ENCODE data around the gene RENBP. TPM values are rescaled to one million over a fixed set of nuclear protein-coding genes. Genes with fewer than 3 reads are reported as not detected.

The RENBP gene
- total RNA-seq, 5 donors from 2014 or later (not counting 1 experiment from before 2014, with no cell fraction given): 10.2 to 23.5 (median 19.5) TPM

GRCh38 chrX:153921511-153922446 lies 22.7 kb downstream of the RENBP start:
- H3K27me3 ChIP-seq (replicated peaks in 1 of 2; ENCODE audit: control insufficient read depth in 2 of 2, extremely low read depth in 1 of 2, insufficient read depth in 2 of 2, low read length in 1 of 2): no peaks in the 10 kb centered on the region
- Mint-ChIP-seq H3K27ac (peak overlapping the region; percentile 84 to 95), H3K9me3 (no peaks in the 10 kb centered on the region), H3K4me1 (peaks cover 42 to 45% (median 44%) of the 10 kb centered on the region in 3 donors), H3K4me3 (peak overlapping the region; percentile 86 to 95 (median 94)), H3K36me3 (peaks cover 7% of the 10 kb centered on the region), H3K27me3 (peaks cover 0 to 8% of the 10 kb centered on the region in 2 donors)
- peaks cover 13 to 37% of the 10 kb centered on the region in 2 donors for H3K36me3 ChIP-seq (ENCODE audit: control insufficient read depth in 2 of 2, extremely low read depth in 1 of 2, insufficient read depth in 1 of 2, low read length in 1 of 2)
- POLR2A ChIA-PET: interaction anchor here in 1 of 2 donors (0.5 kb wide), 1 partner anchor 123 kb away, joined by 4 read pairs; no protein-coding TSS in a partner anchor
- CTCF ChIA-PET: interaction anchor here in 1 of 2 donors (0.6 to 3.9 kb wide), 2 partner anchors 17 to 26 kb away, joined by 7 to 36 read pairs; no protein-coding TSS in a partner anchor
- H3K27ac ChIP-seq (ENCODE audit: low read length): peak overlapping the region; percentile 23
- no peak for DNase-seq
- no peaks in the 10 kb centered on the region for H3K9me3 ChIP-seq
- 66% methylated on average over 19 of the region's 40 CpGs for WGBS (ENCODE audit: insufficient coverage)
- H3K4me3 ChIP-seq (ENCODE audit: control insufficient read depth in 1 of 2, extremely low read depth in 1 of 2, low read length in 1 of 2): peak overlapping the region; percentile 15 to 46
- peaks cover 2 to 55% of the 10 kb centered on the region in 2 experiments for H3K4me1 ChIP-seq (ENCODE audit: control insufficient read depth in 1 of 2, extremely low read depth in 1 of 2, insufficient read depth in 2 of 2, low read length in 2 of 2)
- no peak for ATAC-seq (replicated peaks in 1 of 4)

- 100% methylated on average over 10 of the region's 16 CpGs for WGBS (ENCODE audit: insufficient coverage)
- peaks cover 2 to 52% of the 10 kb centered on the region in 2 experiments for H3K4me1 ChIP-seq (ENCODE audit: control insufficient read depth in 1 of 2, extremely low read depth in 1 of 2, insufficient read depth in 2 of 2, low read length in 2 of 2)
- H3K27me3 Mint-ChIP-seq: peaks cover 0 to 14% of the 10 kb centered on the region in 2 donors
- CTCF ChIA-PET: no interaction called here
- peaks cover 7% of the 10 kb centered on the region for H3K36me3 Mint-ChIP-seq
- ATAC-seq (replicated peaks in 1 of 4): no peak
- no peak overlapping the region for H3K27ac Mint-ChIP-seq
- no peak overlapping the region for H3K27ac ChIP-seq (ENCODE audit: low read length)
- H3K4me3 Mint-ChIP-seq: peak overlapping the region in 1 of 3 donors; percentile 95
- H3K27me3 ChIP-seq (replicated peaks in 1 of 2; ENCODE audit: control insufficient read depth in 2 of 2, extremely low read depth in 1 of 2, insufficient read depth in 2 of 2, low read length in 1 of 2): no peaks in the 10 kb centered on the region
- POLR2A ChIA-PET: no interaction called here
- no peak overlapping the region for H3K4me3 ChIP-seq (ENCODE audit: control insufficient read depth in 1 of 2, extremely low read depth in 1 of 2, low read length in 1 of 2)
- H3K36me3 ChIP-seq (ENCODE audit: control insufficient read depth in 2 of 2, extremely low read depth in 1 of 2, insufficient read depth in 1 of 2, low read length in 1 of 2): peaks cover 13 to 42% of the 10 kb centered on the region in 2 donors
- no peaks in the 10 kb centered on the region for H3K9me3 ChIP-seq
- peaks cover 43 to 46% (median 45%) of the 10 kb centered on the region in 3 donors for H3K4me1 Mint-ChIP-seq
- DNase-seq: no peak
- no peaks in the 10 kb centered on the region for H3K9me3 Mint-ChIP-seq
These were observed 23.4 kb downstream of the RENBP start for GRCh38 chrX:153921070-153921469.

GRCh38 chrX:153920546-153920945 lies 23.9 kb downstream of the RENBP start:
- DNase-seq: no peak
- no peak overlapping the region for H3K27ac ChIP-seq (ENCODE audit: low read length)
- ATAC-seq (replicated peaks in 1 of 4): no peak
- peaks cover 40 to 49% (median 47%) of the 10 kb centered on the region in 3 donors for H3K4me1 Mint-ChIP-seq
- H3K4me3 Mint-ChIP-seq: no peak overlapping the region
- no peaks in the 10 kb centered on the region for H3K27me3 ChIP-seq (replicated peaks in 1 of 2; ENCODE audit: control insufficient read depth in 2 of 2, extremely low read depth in 1 of 2, insufficient read depth in 2 of 2, low read length in 1 of 2)
- peaks cover 0 to 19% of the 10 kb centered on the region in 2 donors for H3K27me3 Mint-ChIP-seq
- H3K27ac Mint-ChIP-seq: no peak overlapping the region
- H3K4me3 ChIP-seq (ENCODE audit: control insufficient read depth in 1 of 2, extremely low read depth in 1 of 2, low read length in 1 of 2): no peak overlapping the region
- no peaks in the 10 kb centered on the region for H3K9me3 Mint-ChIP-seq
- peaks cover 2 to 49% of the 10 kb centered on the region in 2 experiments for H3K4me1 ChIP-seq (ENCODE audit: control insufficient read depth in 1 of 2, extremely low read depth in 1 of 2, insufficient read depth in 2 of 2, low read length in 2 of 2)
- H3K9me3 ChIP-seq: no peaks in the 10 kb centered on the region
- peaks cover 15 to 46% of the 10 kb centered on the region in 2 donors for H3K36me3 ChIP-seq (ENCODE audit: control insufficient read depth in 2 of 2, extremely low read depth in 1 of 2, insufficient read depth in 1 of 2, low read length in 1 of 2)
- WGBS (ENCODE audit: insufficient coverage): 100% methylated on average over 7 of the region's 14 CpGs
- POLR2A ChIA-PET: no interaction called here
- CTCF ChIA-PET: no interaction called here
- H3K36me3 Mint-ChIP-seq: peaks cover 7% of the 10 kb centered on the region

- H3K36me3 ChIP-seq (ENCODE audit: control insufficient read depth in 2 of 2, extremely low read depth in 1 of 2, insufficient read depth in 1 of 2, low read length in 1 of 2): peaks cover 16 to 54% of the 10 kb centered on the region in 2 donors
- no peaks in the 10 kb centered on the region for H3K27me3 ChIP-seq (replicated peaks in 1 of 2; ENCODE audit: control insufficient read depth in 2 of 2, extremely low read depth in 1 of 2, insufficient read depth in 2 of 2, low read length in 1 of 2)
- H3K4me3 Mint-ChIP-seq: no peak overlapping the region
- 100% methylated on average over 1 of the region's 13 CpGs for WGBS (ENCODE audit: insufficient coverage)
- H3K9me3 ChIP-seq: no peaks in the 10 kb centered on the region
- DNase-seq (no peak), ATAC-seq (replicated peaks in 1 of 4) (no peak)
- peaks cover 2 to 40% of the 10 kb centered on the region in 2 experiments for H3K4me1 ChIP-seq (ENCODE audit: control insufficient read depth in 1 of 2, extremely low read depth in 1 of 2, insufficient read depth in 2 of 2, low read length in 2 of 2)
- ChIA-PET POLR2A (no interaction called here), CTCF (no interaction called here)
- H3K27me3 Mint-ChIP-seq: peaks cover 0 to 24% of the 10 kb centered on the region in 2 donors
- H3K4me1 Mint-ChIP-seq: peaks cover 27 to 43% (median 39%) of the 10 kb centered on the region in 3 donors
- H3K4me3 ChIP-seq (ENCODE audit: control insufficient read depth in 1 of 2, extremely low read depth in 1 of 2, low read length in 1 of 2): no peak overlapping the region
- peak overlapping the region in 1 of 2 donors; percentile 34 for H3K27ac Mint-ChIP-seq
- H3K27ac ChIP-seq (ENCODE audit: low read length): no peak overlapping the region
- H3K9me3 Mint-ChIP-seq: no peaks in the 10 kb centered on the region
- H3K36me3 Mint-ChIP-seq: peaks cover 7% of the 10 kb centered on the region
These were observed 25.2 kb downstream of the RENBP start for GRCh38 chrX:153919281-153919680.

GRCh38 chrX:153917869-153918268 lies 26.6 kb downstream of the RENBP start:
- Histone ChIP-seq H3K4me1 (ENCODE audit: control insufficient read depth in 1 of 2, extremely low read depth in 1 of 2, insufficient read depth in 2 of 2, low read length in 2 of 2) (peaks cover 0 to 33% of the 10 kb centered on the region in 2 experiments), H3K27me3 (replicated peaks in 1 of 2; ENCODE audit: control insufficient read depth in 2 of 2, extremely low read depth in 1 of 2, insufficient read depth in 2 of 2, low read length in 1 of 2) (no peaks in the 10 kb centered on the region), H3K36me3 (ENCODE audit: control insufficient read depth in 2 of 2, extremely low read depth in 1 of 2, insufficient read depth in 1 of 2, low read length in 1 of 2) (peaks cover 16 to 62% of the 10 kb centered on the region in 2 donors), H3K27ac (ENCODE audit: low read length) (no peak overlapping the region), H3K4me3 (ENCODE audit: control insufficient read depth in 1 of 2, extremely low read depth in 1 of 2, low read length in 1 of 2) (no peak overlapping the region), H3K9me3 (no peaks in the 10 kb centered on the region)
- no peak for ATAC-seq (replicated peaks in 1 of 4)
- no peaks in the 10 kb centered on the region for H3K9me3 Mint-ChIP-seq
- DNase-seq: no peak
- H3K27me3 Mint-ChIP-seq: peaks cover 0 to 24% of the 10 kb centered on the region in 2 donors
- peaks cover 10% of the 10 kb centered on the region for H3K36me3 Mint-ChIP-seq
- H3K4me1 Mint-ChIP-seq: peaks cover 15 to 31% (median 24%) of the 10 kb centered on the region in 3 donors
- ChIA-PET POLR2A (no interaction called here), CTCF (no interaction called here)
- no peak overlapping the region for H3K27ac Mint-ChIP-seq
- no peak overlapping the region for H3K4me3 Mint-ChIP-seq
- WGBS (ENCODE audit: insufficient coverage): 100% methylated on average over 1 of the region's 6 CpGs

GRCh38 chrX:153913701-153914100 lies 30.7 kb downstream of the RENBP start:
- no peaks in the 10 kb centered on the region for H3K9me3 ChIP-seq
- Mint-ChIP-seq H3K9me3 (no peaks in the 10 kb centered on the region), H3K4me3 (no peak overlapping the region), H3K36me3 (peaks cover 16% of the 10 kb centered on the region), H3K27me3 (peaks cover 0 to 21% of the 10 kb centered on the region in 2 donors), H3K4me1 (peaks cover 8 to 20% (median 16%) of the 10 kb centered on the region in 3 donors), H3K27ac (no peak overlapping the region)
- H3K4me3 ChIP-seq (ENCODE audit: control insufficient read depth in 1 of 2, extremely low read depth in 1 of 2, low read length in 1 of 2): no peak overlapping the region
- no peak for ATAC-seq (replicated peaks in 1 of 4)
- no peaks in the 10 kb centered on the region for H3K27me3 ChIP-seq (replicated peaks in 1 of 2; ENCODE audit: control insufficient read depth in 2 of 2, extremely low read depth in 1 of 2, insufficient read depth in 2 of 2, low read length in 1 of 2)
- ChIA-PET POLR2A (no interaction called here), CTCF (no interaction called here)
- H3K27ac ChIP-seq (ENCODE audit: low read length): no peak overlapping the region
- no peak for DNase-seq
- WGBS (ENCODE audit: insufficient coverage): 95% methylated on average over 10 of the region's 17 CpGs
- peaks cover 3 to 62% of the 10 kb centered on the region in 2 donors for H3K36me3 ChIP-seq (ENCODE audit: control insufficient read depth in 2 of 2, extremely low read depth in 1 of 2, insufficient read depth in 1 of 2, low read length in 1 of 2)
- H3K4me1 ChIP-seq (ENCODE audit: control insufficient read depth in 1 of 2, extremely low read depth in 1 of 2, insufficient read depth in 2 of 2, low read length in 2 of 2): peaks cover 0 to 27% of the 10 kb centered on the region in 2 experiments

Data from T-cell (primary cell).